Right ventricle myocardium inferior (tissue), 1 donor: ENCODE measurements around the gene UBASH3B. TPM values are rescaled to one million over a fixed set of nuclear protein-coding genes. Genes with fewer than 3 reads are reported as not detected.

Experiments used
- ATAC-seq: fragments of 200-7000 bp; cut with Tn5 transposase; one replicate; pipeline ENCODE4 v1.9.1; 2020; ENCODE audit warnings: mild to moderate bottlenecking, moderate library complexity
- DNase-seq: peaks from one replicate; pipeline ENCODE4 v3.0.0; 2021; ENCODE audit errors: missing footprints
- intact Hi-C: fragments of 100-400 bp; cut with DNase I; formaldehyde crosslinking; loops from one replicate; pipeline ENCODE4 v1.11.0; 2022
- total RNA-seq: library from RNA; stranded (reverse); fragmentation: NEBNext Ultra II Directional; extraction: Animal tissue kit (Norgen Biotek cat#: 25700); gene quantifications from one replicate; pipeline ENCODE4 v1.2.1, GENCODE V29; 2021
- donor health status: DM: no; HTN: yes; CAD: no; lungs with severe emphysema.

Gene UBASH3B
- total RNA-seq, 1 donor from 2014 or later: 3.5 TPM

DNA sequence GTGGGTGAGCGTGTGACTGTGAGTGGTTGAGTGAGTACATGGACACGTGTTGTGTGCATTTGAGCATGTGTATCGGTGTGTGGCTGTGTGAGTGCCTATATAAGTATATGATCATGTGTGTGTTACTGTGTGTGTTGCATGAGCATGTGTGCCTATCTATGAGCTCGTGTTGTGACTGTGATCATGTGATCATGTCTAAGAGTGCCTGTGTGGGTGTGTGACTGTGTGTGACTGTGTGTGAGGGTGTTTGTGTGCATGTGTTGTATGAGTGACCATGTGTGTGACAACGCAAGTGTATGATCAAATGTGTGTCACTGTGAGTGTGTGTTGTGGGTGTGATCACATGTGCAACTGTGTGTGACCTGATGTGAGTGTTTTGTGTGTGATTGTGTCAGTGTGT is 88.8 kb downstream of the UBASH3B start:
- no peak for DNase-seq
- intact Hi-C loops: no loop called here
- no peak for ATAC-seq

GRCh38 chr11:122745111-122745510 is 89.6 kb downstream of the UBASH3B start:
- DNase-seq: no peak
- ATAC-seq: no peak
- intact Hi-C loops: no loop called here

GRCh38 chr11:122746050-122746478 is 90.5 kb downstream of the UBASH3B start:
- intact Hi-C loops: no loop called here
- DNase-seq (no peak), ATAC-seq (no peak)

DNA sequence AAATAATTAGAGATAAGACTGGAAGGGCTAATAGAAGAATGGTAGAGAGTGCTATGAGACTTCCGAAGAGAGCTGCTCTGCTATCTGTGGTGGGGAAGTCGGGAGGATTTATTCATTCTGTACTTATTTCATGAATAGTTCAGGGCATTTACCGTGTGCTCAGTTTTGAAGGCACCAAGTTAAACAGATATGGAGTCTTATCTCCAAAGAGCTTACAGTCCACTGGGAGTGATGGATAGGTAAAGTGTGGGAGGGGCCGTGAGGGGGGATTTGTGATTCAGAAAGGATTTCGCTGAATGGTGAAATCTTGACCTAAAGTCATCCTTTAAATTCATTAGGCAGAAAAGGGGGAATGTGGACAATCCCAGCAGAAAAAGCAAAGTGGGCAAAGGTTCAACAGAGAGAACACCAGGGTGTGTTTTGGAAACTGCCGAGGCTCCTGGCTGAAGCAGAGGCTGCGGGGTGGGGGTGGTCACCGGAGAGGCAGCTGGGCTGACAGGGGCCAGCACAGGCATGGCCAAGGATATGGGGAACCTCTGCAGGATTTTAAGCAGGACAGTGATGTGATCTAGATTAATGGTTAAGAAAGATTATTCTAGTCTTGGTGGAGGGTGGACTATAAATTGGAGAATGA is 91.2 kb downstream of the UBASH3B start:
- intact Hi-C loops: no loop called here
- ATAC-seq: no peak

GRCh38 chr11:122747351-122747781 is 91.8 kb downstream of the UBASH3B start:
- ATAC-seq: no peak
- intact Hi-C loops: no loop called here
- DNase-seq: no peak

More for the DNA sequence above, 91.2 kb downstream of the UBASH3B start:
- no peak for DNase-seq

- DNase-seq: no peak
- ATAC-seq: peak; percentile 69
- intact Hi-C loops: no loop called here
Observed at GRCh38 chr11:122749005-122749687, 93.6 kb downstream of the UBASH3B start.

DNA sequence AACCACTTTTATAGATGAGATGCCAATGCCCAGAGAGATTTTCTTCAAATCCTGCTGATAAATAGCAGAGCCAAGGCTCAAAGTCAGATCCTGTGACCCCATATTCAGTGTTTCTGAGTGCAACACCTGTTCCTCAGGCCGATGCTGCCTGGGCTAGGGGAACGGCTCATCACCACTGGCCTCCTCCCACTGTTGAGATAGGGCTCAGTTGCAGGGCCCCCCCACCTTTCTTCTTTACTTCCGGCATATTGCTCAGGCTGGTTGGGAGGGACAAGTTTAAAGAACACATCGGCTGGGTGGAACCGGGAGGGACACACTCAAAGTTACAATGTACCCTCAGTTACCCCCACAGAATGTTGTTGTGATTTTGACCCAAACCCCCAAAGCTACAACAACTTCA is 94.5 kb downstream of the UBASH3B start:
- intact Hi-C loops: no loop called here
- ATAC-seq (no peak), DNase-seq (no peak)

DNA sequence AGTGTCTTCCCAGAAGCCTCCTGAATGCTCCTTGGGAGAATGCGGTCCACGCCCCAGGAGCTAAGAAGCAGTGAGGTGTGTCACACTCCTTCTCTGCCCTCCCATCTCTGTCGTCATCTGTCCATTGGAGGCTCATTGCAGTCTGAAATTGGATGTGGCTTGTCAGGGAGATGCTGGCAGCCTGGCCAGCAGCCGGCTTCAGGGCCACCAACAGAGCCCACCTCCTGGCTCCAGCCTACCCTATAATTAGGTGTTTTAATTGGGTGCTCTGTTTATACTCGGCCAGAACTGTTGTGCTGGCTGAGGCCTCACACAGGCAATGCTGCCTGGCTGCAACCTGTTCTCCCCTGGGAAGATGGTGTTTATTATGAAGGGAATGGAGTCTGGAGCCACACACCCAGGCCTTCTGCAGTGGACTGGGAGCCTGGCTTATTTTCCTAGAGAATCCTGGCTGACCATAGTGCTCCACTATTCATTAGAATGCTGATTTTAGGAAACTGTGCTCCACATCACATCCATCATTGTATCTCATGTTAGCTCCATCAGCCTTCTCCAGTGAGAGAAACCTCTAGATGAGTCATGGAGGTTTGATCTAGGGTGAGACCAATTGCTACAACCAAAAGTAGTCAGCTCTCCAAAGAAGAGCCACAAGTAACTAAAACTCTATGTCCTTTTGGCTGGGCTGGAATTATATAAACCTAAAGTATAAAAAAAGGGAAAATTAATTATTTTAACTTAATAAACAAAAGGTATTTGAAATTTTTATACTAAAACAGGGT is 96.0 kb downstream of the UBASH3B start:
- intact Hi-C loops: no loop called here
- ATAC-seq: no peak

DNA sequence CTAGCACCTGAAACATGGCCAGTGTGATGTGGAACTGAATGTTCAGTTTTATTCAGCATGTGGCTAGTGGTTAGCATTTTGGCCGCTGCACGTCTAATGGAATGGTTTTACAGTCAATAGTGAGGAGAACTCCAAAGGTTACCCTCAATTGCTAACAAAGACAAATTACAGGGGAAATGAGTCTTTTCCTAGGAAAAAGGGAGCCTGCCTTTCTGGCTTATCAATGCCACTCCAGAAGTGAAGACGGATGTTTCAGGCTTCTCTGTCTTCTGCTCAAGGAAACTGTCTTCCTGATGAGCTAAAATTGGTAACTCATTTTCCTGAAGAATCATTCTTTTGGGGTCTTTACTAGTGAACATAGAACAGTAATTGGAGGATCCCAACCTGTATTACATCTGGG is 98.5 kb downstream of the UBASH3B start:
- intact Hi-C loops: no loop called here
- DNase-seq (no peak), ATAC-seq (no peak)

More for the DNA sequence above, 96.0 kb downstream of the UBASH3B start:
- no peak for DNase-seq

DNA sequence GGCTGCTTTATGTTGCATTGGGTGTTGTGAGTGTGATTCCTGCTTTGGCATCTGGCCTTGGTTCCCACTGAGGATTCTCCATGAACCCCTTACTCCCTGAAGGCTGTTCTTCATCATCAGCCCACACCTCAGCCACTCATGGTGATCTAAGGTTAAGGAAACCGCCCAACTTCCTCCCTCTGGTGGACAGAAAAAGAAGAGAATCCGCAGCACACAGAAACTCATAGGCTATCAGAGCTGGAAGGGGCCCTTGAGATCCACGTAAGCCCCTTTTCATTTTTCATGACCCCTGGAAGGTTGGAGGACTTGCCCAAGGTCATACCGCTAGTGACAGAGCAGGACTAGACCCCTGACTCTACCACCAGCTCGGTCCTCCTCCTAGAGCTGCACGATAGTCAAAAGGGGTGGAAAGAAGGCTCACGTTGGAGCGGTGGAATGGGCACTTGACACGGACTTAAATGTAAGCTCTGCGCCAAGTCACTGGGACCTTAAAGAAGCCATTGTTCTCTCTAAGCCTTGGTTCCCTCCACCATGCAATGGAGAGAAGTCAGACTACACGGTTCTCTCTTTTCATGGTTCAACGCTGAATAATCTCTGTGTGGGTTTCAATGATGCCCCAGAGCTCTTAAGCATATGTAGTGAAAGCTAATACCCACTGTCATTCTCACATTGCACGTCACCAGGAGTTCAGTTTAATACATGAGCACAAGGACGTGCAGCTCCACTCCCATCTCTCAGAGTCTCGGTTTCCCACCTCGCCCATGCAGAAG is 99.2 kb downstream of the UBASH3B start:
- DNase-seq: no peak
- no peak for ATAC-seq
- intact Hi-C loops: no loop called here

DNA sequence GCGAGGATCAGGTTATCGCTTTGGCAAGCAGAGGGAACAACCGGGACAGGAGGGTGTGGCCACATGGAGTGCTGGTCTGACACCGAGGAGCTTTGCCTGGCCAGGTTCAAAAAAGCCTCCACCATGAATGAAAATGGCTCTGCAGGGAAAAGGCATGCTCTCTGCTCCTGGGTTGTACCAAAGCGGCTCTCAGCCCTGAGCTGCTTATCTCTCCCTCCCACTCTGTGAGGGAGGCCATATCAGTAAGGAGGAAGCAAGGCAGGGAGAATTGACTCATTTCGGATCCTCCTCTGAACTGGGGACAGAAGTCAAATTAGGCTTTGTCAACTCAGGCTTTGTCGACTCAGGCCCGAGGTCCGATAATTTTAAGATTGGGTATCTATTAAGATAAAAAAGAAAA is 99.9 kb downstream of the UBASH3B start:
- ATAC-seq (no peak), DNase-seq (no peak)
- intact Hi-C loops: no loop called here

DNA sequence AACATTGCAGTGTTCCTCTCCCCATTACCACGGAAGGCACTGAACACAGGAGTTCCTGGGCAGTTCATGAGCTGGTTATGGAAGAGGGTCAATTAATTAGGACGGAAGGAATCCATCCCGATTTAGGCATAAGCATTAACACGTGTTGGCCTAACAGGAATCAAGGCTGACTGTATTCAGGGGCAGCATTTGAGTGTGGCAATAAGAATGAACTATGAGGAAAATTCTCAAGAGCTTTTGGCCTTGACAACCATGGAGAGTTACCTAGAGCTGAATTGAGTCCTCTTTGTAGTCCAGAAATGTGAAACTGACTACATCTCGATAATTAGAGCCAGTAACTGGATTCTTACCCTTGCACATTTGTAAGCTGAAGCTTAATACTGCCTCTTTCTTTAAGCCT is 100.4 kb downstream of the UBASH3B start:
- no peak for DNase-seq
- intact Hi-C loops: no loop called here

DNA sequence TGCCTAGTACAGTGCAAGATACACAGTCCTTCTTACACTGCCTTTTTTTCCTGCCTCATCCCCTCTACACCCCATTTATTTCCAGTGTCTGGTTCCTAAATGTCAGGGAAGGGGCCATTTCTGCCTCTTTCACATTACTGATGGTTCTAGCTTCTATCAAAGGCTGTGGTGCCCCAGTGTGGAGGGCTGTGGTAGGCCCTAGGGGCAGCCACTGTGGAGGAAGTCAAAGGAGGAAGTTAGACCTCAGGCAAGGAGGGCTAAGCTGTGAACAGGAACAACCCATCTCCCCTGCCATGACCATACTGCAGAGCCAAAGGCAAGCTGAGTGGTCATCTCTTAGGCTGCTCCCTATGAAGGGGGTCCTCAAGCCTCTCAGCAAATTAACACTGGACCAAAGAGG is 100.9 kb downstream of the UBASH3B start:
- no peak for DNase-seq
- intact Hi-C loops: no loop called here
- peak; percentile 85 for ATAC-seq

More for the DNA sequence above, 100.4 kb downstream of the UBASH3B start:
- no peak for ATAC-seq

DNA sequence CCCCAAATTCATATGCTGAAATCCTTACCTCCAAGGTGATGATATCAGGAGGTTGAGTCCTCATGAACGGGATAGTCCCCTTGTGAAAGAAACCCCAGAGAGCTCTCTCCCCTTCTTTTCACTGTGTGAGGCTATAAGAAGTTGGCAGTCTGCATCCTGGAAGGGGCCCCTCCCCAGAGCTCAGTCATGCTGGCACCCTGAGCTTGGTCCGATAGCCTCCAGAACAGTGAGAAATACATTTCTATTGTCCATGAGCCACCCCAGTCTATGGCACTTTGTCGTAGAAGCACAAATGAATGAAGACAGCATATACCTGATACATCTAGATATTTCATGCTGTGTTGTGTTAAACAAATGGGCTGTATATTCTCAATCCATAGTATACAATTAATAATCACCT is 101.7 kb downstream of the UBASH3B start:
- intact Hi-C loops: no loop called here
- ATAC-seq (no peak), DNase-seq (no peak)

DNA sequence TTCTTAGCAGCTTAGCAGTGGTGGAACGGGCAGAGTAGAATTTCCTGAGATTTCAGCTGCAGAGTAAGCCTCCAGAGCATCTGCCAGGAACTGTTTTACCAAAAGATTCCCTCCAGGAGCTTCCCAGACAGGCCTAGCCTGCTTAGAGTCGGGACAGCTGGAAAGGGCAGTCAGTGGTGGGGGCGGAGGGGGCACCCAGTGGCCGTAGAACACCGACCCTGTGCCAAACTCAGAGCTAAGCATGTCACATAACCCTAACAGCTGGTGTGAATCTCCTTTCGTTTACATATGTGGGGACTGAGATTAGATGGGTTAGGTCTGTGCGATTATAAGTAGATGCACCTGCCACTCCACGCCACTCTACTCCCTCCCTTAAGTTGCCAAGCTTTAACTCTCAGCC is 102.8 kb downstream of the UBASH3B start:
- no peak for ATAC-seq

GRCh38 chr11:122758974-122759373 is 103.5 kb downstream of the UBASH3B start:
- intact Hi-C loops: no loop called here
- ATAC-seq (no peak), DNase-seq (no peak)

More for the DNA sequence above, 102.8 kb downstream of the UBASH3B start:
- intact Hi-C loops: no loop called here
- no peak for DNase-seq

- DNase-seq (no peak), ATAC-seq (no peak)
- intact Hi-C loops: no loop called here
Observed at GRCh38 chr11:122763108-122763507, 107.6 kb downstream of the UBASH3B start.

DNA sequence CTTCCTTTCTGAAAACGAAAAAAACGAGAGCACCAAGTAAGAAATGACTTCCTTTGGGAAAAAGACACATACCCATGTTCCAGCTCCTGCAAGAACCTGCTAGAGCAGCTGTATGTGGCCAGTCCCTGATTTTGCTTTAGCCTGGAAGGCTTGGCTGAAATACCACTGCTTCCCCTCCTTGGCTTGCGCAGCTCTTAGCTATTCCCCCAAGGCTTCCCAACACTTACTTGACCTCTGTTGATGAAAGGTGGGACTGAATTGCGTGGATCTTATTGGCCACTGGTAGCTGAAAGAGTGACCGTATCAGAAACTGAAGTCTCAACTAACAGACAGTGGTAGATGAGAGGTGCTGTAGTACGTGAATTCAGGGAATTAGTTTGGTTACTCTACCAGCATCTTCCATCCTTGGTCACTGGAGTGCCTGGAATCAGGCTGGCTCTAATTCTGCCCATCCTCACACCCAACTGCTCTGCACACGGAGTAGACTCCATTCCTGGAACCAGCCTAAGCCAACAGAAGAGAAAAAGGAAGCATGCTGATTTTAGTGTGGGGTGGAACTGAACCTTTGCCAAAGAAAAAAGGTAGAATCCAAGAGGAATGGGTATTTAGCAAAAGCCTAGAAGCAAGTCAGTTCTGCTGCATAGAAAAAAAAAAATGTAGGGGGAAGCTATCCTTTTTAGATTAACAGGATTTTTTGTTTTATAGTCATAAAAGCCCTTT is 109.0 kb downstream of the UBASH3B start:
- ATAC-seq: no peak
- intact Hi-C loops: no loop called here
- no peak for DNase-seq
